CD4-positive, alpha-beta T cell treated with Interleukin-15 for 1 hour (primary cell): ENCODE data around the gene RACGAP1.
A peak's percentile ranks its signal among the peaks of the same experiment; 100 is the strongest.

Experiments
- DNase-seq: peaks from one replicate; pipeline ENCODE4 v3.0.0-alpha.2; 2020

The RACGAP1 gene, protein sequence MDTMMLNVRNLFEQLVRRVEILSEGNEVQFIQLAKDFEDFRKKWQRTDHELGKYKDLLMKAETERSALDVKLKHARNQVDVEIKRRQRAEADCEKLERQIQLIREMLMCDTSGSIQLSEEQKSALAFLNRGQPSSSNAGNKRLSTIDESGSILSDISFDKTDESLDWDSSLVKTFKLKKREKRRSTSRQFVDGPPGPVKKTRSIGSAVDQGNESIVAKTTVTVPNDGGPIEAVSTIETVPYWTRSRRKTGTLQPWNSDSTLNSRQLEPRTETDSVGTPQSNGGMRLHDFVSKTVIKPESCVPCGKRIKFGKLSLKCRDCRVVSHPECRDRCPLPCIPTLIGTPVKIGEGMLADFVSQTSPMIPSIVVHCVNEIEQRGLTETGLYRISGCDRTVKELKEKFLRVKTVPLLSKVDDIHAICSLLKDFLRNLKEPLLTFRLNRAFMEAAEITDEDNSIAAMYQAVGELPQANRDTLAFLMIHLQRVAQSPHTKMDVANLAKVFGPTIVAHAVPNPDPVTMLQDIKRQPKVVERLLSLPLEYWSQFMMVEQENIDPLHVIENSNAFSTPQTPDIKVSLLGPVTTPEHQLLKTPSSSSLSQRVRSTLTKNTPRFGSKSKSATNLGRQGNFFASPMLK

DNA sequence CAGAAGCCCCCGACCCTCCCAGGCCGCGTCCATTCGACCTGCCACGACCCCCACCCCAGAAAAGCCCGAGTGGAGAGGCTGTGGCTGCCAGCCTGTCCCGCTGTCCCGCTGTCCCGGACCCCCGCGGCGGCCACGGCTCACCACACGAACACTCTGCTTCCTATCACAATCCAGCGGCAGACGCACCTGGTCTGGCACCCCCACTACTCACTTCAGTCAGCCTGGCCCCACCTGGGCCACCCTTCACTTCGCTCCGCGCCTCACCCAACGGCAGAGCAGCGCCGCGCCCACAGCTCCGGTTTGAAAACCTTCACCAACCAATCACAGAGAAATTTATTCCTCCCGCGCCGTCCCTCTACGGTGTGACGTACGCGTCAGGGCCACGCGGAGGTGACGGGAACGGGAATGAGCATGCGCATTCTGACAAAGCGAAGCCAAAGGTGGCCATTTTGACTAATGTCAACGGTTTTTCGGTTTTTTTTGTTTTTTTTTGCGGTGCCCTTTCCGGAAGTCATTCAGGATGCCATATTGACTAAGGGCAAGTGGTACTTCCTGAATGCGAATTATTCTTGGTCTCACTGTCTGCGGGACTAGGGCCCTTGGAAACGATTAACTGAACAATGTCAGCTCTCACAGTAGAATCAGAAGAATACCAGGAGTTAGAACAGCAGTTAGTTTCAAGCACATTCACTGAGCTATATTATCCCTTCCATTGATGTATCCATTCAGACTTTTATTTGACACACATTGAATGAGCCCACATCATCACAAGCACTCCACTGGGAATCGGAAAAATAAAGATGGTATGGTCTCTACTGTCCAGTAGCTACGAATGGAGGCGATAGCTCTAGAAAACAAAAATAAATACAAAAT is at the start of gene RACGAP1:
TSS of gene RACGAP1 (minus strand) at position 308 of the 873 bp plus-strand sequence. CDS start 8,779 bp downstream, outside the sequence.
- DNase-seq, result peak; percentile 98

DNA sequence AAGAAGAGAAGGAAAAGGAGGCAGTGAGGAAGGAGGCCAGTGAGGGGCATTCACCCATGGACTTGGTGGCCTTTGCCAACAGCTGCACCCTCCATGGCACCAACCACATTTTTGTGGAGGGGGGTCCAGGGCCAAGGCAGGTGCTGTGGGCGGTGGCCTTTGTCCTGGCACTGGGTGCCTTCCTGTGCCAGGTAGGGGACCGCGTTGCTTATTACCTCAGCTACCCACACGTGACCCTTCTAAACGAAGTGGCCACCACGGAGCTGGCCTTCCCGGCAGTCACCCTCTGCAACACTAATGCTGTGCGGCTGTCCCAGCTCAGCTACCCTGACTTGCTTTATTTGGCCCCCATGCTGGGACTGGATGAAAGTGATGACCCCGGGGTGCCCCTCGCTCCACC is 48.4 kb upstream of the RACGAP1 start:
- DNase-seq, result no peak

DNA sequence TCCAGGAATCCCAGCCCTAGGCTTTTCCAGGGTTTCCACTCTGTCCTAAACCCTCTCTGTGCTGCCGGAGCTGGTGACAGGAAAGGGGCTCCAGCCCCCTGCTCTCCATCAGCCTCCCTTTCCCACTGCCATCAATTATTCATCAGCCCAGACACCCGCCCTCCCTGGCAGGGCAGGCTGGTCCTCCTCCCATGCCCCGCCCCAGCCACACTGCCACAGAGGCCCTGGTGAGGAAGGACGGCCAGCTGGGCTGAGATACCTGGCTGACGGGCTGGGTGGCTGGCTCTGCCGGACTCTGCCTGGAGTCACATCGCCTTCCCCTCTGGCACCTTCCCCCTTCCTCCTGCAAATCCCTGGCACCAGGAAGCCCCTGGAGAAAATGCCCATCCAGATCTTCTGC is 47.9 kb upstream of the RACGAP1 start:
- DNase-seq, result no peak

DNA sequence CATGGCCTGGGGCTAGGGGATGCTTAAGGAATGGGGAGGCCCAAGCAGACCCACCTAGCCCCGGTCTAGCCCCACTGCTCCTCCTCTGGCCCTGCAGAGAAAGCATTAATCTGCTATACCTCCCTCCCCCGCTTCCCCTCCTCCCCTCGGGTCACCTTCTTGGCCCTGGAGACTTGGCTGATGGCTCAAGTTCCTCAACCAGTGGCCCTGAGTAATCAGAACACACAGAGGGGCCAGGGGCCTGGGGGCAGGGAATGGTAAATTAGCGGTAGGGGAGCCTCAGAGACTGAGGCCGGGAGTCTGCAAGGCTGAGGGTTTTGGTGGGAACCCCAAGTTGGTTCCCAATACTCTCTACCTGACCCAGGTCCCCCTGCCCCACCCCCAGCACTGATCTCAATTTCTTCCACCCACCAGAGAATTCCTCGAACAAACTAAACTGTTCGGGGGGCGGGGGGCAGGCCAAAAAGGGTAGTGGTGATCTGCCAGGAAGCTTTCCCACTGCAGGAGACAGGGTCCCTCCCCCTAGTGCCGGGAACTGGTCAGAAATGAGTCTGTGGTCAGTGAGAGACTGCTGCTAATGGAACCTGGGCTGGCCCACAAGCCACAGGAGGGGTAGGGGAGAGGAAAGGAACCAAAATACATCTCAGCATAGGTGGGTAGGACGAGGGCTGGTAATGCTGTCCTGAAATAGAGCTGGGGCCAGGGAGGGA is 47.1 kb upstream of the RACGAP1 start:
- DNase-seq, result no peak

DNA sequence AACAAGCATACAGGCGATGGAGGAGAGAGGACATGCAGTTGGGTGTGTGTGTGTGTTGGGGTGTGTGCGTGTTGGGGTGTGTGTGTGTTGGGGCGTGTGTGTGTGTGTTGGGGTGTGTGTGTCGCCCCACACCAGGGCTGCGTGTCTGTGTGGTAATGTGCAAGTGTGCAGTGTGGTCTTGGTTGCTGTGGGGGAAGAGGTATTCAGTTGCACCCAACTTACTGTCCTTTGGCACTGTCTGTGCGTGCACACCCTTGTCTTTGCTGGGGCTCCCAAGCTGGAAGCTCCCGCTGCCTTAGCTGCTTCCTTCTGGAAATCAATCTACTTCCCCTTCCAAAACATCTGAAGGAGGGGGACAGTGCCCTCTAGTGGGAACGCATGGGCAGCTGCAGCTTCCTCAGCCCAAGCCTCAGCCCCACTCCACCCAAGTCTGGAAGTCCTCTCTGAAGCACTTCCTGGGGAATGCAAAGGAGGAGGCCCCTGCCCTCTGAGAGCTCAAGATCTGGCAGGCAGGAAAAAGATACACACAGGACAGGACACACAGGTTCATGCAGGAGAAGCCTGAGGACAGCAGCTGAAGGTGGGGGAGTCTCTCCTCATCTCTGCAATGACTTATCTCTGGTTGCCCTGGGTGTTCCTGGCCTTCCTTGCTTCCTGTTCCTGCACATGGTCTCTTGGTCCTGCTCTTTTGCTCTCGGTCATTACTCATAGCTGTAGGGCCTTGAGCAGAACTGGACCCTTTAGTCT is 45.2 kb upstream of the RACGAP1 start:
- peak; percentile 59 for DNase-seq

DNA sequence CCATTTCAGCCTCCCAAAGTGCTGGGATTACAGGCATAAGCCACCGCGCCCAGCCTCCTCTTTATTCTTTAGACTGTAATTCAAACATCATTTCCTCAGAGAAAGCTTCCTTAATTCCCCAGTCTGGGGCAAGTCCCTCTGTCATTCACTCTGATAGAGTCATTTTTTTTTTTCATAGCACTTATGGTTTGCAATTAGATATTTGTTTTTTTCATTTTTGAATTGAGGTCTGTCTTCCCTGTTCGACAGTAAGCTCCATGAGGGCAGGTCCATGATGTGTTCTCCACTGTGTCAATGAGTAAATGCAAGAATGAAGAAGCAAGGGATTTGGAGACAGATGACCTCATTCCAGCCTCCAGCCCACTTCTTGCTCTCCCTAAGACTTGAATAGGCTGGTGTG is 44.2 kb upstream of the RACGAP1 start:
- DNase-seq, result no peak

DNA sequence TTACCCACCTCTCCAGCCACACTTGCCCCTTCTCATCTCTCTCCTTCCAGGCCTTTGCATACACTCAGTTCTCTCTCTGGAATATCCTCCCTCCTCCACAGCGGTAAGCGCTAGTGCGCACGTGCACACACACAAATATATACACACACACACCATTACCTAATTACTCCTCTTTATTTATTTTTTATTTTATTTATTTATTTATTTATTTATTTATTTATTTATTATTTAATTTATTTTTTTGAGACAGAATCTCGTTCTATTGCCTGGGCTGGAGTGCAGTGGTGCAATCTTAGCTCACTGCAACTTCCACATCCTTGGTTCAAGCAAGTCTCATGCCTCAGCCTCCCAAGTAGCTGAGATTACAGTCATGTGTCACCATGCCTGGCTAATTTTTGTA is 43.8 kb upstream of the RACGAP1 start:
- no peak for DNase-seq

DNA sequence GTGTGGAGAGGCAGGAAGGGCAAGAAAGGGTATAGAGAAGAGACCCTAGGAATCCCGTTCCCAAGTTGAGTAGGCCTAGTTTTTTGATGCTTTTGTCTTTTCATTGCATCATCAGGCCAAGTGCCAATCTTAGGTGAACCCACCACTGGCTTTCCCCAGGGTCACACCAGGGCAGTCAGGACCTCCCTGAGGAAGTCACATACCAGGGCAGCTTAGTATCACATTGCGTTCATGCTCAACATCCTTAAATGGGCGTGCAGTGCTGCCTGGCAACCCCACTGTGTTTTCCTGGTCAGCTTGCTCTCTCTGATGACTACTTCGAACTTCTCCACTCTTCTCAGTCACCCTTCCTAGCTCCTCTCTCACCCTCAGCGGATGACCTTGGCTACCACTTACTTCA is 41.1 kb upstream of the RACGAP1 start:
- peak; percentile 31 for DNase-seq

DNA sequence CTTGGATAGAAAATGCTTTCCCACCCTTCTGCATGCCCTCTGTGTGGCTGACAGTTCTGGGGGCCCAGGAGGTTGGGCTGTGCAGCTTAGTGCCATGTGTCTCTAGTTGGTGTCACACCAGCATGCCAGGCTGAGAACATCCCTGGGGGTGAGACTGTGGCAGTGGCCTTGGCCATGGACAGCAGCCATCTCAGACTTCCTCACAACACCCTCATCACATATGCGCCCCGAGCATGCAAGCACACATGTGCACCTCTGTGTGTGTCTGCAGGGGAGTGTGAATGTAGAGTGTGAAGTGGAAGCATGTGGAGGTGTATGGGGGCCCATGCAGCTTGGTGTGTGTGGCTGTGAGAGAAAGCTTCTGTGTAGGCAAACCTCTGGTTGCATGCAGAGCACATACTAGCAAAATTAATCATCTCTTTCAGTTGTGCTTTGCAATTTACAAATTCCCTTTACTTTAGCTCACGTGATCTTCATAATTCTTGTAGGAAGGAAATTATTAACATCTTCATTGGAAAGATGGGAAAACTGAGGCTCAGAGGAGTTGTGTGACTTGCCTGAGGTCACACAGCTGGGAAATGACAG is 40.5 kb upstream of the RACGAP1 start:
- DNase-seq, result no peak

DNA sequence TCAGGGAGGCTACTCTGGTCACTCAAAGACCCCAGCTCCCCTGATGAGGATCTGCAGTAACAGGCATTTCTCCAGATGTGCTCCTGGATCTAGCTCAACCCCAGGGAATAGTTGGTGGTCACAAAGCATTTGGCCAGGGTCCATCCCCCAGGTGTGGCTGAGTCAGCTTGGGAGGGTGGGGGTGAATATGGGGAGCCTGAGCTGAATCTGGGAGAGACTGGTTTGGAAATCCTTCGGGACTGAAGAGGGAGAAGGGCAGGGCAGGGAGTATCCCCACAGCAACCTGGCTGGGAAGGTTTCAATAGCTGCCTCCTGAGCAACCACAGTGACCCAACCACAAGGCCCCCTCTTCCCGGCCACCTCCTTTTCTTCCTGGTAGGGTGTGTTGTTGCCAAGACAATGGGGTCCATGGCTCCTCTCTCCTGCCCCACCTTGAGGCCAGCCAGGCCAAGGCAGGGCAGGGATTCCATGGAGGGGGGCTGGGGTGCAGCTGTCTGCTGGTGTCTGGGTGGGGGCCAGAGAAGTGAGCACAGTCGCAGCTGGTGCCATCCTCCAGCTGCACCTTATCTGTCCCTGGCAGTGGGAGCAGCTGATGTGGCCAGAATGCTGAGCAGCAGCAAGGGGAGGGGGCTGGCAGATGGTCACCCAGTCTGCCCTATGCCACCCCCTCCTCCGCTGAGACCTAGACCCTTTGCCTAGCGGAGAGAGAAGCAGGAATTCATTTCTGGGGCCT is 37.6 kb upstream of the RACGAP1 start:
- DNase-seq, result no peak

DNA sequence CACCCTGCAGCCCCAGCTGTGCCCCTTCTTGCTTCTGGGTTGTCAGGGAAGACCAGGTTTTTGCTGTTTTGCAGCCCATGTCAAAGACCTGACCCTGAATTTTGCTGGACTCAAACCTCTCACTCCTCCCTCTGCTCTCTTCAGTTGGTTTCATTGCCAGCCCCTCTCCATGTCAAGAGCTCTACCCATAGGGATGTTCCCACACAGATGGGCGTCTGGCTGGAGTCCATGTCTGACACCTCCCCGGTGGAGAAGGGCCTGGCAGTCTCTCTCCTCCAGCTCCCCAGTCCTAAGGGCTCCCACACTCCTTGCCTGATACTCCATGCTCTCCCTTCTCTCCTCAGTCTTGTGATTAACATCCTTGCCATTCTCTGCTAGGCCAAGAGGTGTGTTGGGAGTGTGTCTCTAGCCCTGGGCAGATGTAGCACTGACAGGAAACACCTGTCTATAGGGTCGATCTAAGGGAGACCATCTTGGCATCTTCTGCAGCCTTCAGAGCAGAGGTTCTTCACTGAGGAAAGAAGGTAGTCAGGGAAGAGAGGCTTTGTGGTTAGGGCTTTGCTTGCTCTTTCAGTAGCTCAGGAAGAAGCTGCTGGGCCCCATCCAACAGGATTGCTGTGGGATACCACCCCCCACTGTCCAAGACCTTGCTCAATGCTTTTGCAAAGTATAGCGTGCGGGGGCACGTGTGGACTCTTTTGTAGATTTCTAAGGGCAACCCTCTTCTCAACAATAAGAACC is 36.8 kb upstream of the RACGAP1 start:
- no peak for DNase-seq

DNA sequence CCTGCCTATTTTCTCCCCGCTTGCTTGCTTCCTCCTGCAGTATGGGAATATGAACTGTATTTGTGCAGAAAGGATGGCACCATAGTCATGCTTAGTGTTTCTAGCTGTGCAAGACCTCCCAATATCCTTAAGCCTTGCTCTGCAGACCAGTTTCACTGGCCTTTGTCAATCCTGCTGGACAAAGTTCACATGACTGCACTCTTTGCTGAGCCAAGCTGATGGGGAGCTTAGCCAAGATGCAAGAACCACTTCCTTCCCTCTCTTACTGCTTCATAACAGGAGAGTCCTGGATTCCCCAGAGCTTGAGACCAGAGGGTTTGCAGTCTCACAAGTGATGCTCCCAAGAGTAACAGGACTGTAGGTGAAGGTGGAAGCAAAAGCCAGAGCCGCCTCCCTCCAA is 35.9 kb upstream of the RACGAP1 start:
- no peak for DNase-seq

DNA sequence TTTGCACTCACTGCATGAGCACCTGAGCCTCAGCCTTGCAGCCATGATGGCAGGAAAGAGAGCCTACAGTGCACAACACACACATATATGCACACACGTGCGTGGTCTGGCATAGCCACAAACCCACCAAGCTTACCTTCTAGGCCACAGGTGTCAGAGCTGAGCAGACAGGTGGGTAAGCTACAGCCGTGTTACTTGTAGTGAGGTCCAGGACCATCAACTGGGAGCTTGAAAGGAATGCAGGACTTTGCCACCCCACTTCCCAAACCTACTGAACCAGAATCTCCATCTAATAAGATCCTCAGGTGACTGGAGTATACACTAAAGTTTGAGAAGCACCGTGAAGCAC is 34.8 kb upstream of the RACGAP1 start:
- DNase-seq, result no peak

DNA sequence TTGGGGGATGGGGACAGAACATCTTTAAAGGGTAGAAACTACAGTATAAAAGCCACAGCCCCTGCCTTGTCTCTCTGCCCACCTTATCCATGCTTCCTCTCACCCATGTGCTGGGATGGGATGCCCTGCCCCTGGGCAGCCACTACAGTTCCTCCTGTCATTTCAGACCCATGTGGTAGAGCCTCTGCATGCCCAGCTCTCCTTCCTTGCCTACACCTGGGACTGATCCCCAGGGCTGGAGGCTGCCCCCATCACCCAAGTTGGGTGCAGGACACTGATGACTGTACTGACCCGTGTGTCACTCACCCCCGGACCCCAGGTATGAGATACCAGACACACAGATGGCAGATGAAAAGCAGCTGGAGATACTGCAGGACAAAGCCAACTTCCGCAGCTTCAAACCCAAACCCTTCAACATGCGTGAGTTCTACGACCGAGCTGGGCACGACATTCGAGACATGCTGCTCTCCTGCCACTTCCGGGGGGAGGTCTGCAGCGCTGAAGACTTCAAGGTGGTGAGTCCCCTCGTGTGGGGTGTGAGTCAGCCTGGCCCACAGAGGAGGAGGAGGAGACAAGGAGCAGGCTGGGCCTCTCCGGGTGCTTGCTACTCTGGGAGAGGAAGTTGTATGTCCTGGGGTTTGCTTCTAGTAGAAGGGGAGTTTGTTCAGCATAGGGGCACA is 34.3 kb upstream of the RACGAP1 start:
- peak; percentile 34 for DNase-seq

DNA sequence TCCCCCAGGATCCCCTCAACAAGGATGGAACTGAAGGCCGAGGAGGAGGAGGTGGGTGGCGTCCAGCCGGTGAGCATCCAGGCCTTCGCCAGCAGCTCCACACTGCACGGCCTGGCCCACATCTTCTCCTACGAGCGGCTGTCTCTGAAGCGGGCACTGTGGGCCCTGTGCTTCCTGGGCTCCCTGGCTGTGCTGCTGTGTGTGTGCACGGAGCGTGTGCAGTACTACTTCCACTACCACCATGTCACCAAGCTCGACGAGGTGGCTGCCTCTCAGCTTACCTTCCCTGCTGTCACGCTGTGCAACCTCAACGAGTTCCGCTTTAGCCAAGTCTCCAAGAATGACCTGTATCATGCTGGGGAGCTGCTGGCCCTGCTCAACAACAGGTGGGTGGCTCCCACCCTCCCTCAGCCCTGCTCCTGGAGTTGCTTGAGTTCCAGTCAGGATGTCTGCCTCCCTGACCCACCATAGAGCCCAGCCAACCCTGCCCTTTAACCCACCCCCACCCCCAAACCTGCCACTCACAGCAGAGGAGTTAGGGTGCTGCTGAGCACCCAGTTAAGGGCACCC is 33.5 kb upstream of the RACGAP1 start:
- no peak for DNase-seq

DNA sequence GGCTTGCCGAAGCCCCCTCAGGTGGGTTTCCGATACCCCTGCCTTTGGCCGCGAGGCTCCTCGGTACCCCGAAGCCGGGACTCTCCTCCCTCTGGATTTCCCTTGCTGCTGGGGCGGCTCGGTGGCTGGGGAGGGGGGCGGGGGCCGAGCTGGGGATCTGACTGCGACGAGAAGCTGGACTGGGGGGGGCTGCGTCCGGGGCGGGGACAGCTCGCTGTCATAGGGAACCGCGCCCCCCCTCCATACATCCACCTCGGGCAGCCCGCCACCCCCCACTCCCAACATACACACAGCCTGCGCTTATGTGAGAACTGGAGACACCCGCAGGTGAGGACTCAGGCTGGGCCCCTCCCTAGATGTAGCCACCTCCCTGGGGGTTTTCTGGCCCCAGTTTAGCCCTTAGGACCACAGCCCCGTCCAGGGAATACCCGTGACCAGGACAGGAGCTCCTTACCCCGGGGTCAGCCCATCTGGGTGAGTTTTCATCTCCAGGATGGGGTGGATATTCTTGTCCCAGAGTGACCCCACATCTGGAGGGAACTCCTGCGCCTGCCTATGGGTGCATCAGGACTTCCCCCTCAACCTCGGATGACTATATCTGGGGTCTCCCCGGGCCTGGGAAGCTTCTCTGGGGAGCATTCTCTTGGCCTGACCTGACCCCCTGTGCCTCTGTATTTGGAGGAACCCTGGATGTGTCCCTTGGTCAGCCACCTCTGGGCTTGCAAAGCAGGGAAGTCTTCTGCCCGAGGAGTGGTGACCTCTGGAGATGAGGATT is 32.8 kb upstream of the RACGAP1 start:
- DNase-seq, result no peak

DNA sequence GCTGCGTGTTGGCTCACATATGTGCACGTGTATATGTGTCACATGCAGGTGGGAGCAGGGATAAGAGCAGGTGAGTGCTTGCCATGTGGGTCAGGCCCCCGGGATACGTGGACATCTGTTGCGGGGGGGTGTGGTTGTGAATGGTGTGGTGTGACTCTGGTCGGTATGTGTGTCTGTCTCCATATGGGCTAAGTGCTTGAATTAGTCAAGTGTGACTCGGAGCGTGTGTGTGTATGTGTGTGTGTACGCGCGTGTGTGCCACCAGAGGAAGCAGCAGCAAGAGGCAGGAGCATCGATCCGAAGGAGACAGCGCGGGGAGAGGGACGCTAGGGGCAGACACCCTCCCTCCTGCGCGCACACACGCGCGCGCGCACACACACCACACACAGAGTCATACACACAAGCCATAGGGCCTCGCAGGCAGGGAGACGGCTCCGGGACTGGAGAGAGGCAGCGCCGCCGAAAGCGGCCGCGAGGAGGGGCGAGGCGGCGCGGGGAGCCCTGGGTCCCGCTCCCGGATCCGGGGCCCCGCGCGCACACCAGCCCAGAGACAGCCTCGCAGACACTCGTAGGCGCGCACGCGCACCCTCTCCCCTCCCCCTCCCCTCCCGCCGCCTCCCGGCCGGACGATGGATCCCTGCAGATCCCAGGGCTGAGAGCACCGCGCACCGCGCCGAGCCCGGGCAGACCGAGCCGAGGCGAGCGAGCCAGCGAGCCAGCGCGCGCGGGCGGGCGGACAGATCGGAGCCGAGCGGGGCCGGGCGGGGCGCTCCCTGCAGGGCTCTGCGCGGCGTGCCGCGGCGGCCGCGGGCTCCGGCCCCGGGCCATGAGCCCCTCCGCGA is 31.9 kb upstream of the RACGAP1 start, which contains the start of gene ASIC1:
TSS of gene ASIC1 (plus strand) at position 597 of the 842 bp plus-strand sequence. CDS start 1,171 bp downstream, outside the sequence.
- DNase-seq, result peak; percentile 36

DNA sequence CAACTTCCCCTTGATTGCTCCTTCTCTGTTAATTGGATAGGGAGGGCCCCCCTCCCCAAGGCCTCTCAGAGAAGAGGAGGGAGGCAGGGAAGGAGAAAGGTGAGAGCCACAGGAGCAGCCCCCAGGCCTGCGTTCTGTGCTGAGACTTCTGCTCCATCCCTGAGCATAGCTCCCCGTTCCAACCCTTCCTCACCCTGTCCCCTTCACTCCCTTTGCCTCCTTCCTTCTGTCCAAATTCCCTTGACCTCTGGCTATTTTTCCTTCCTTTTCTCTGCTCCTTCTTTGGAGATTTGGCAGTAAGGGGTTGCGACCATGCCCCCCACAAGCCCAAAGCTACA is 31.3 kb upstream of the RACGAP1 start:
- DNase-seq, result no peak
